ENCODE measurements around the gene HMGN3. TPM values are rescaled to one million over a fixed set of nuclear protein-coding genes. Genes with fewer than 3 reads are reported as not detected.

HMGN3 gene
- polyA plus RNA-seq, 1 donor from 2014 or later: 121 TPM

- Histone ChIP-seq H3K27me3 (ENCODE audit: insufficient read depth, low read depth, low read length) (no peaks in the 10 kb centered on the region), H3K27ac (ENCODE audit: low read length) (no peak overlapping the region), H3F3A (ENCODE audit: insufficient read depth, low read length, poor library complexity, severe bottlenecking) (no peaks in the 10 kb centered on the region), H3K4me2 (ENCODE audit: low read length) (no peak overlapping the region), H2AFZ (ENCODE audit: low read depth, low read length) (no peak overlapping the region), H3K9me2 (ENCODE audit: insufficient read depth, low read length) (no peaks in the 10 kb centered on the region), H3K4me3 (ENCODE audit: low read length) (no peak overlapping the region), H3K9ac (ENCODE audit: low read length) (no peak overlapping the region), H4K20me1 (ENCODE audit: insufficient read depth) (no peaks in the 10 kb centered on the region), H3K79me2 (replicated peaks; ENCODE audit: insufficient read depth, low read length) (no peaks in the 10 kb centered on the region), H3K36me3 (ENCODE audit: insufficient read depth, low read length) (no peaks in the 10 kb centered on the region), H3K9me3 (ENCODE audit: low read length) (no peaks in the 10 kb centered on the region)
- TF ChIP-seq SMC3 (conservative IDR thresholded peaks at IDR 0.05; ENCODE audit: poor library complexity) (no peak), EP300 (conservative IDR thresholded peaks at IDR 0.05; ENCODE audit: poor library complexity, severe bottlenecking) (no peak), RAD21 (conservative IDR thresholded peaks at IDR 0.05) (no peak), POLR2AphosphoS5 (IDR thresholded peaks at IDR 0.05) (no peak), EZH2 (IDR thresholded peaks at IDR 0.05; ENCODE audit: borderline replicate concordance, insufficient read depth, low read length, poor library complexity, severe bottlenecking) (no peak)
- TF ChIP-seq, protein P1, sequence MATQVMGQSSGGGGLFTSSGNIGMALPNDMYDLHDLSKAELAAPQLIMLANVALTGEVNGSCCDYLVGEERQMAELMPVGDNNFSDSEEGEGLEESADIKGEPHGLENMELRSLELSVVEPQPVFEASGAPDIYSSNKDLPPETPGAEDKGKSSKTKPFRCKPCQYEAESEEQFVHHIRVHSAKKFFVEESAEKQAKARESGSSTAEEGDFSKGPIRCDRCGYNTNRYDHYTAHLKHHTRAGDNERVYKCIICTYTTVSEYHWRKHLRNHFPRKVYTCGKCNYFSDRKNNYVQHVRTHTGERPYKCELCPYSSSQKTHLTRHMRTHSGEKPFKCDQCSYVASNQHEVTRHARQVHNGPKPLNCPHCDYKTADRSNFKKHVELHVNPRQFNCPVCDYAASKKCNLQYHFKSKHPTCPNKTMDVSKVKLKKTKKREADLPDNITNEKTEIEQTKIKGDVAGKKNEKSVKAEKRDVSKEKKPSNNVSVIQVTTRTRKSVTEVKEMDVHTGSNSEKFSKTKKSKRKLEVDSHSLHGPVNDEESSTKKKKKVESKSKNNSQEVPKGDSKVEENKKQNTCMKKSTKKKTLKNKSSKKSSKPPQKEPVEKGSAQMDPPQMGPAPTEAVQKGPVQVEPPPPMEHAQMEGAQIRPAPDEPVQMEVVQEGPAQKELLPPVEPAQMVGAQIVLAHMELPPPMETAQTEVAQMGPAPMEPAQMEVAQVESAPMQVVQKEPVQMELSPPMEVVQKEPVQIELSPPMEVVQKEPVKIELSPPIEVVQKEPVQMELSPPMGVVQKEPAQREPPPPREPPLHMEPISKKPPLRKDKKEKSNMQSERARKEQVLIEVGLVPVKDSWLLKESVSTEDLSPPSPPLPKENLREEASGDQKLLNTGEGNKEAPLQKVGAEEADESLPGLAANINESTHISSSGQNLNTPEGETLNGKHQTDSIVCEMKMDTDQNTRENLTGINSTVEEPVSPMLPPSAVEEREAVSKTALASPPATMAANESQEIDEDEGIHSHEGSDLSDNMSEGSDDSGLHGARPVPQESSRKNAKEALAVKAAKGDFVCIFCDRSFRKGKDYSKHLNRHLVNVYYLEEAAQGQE (IDR thresholded peaks at IDR 0.05; ENCODE audit: borderline replicate concordance): no peak
Observed at GRCh38 chr6:79241228-79241627, 6.7 kb upstream of the HMGN3 start.

DNA sequence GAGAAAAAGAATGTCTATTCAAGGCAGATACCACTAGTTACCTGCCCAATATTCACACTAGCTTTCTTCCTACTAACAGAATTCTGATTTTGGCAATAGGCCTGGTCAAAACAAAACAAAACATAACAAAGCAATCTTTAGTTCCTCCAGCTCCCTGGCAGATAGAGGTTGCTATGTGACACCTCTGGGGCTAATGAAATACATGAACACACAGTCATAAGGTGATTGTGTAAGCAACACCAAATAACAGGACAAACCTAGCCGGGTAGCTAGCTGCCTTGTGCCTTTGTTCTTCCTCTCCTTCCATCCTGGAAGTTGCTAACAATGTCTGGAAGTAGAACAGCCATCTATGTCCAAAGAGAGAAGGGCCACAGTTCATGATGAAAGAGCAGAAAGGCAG is 6.0 kb upstream of the HMGN3 start:
- no peak for TF ChIP-seq RAD21 (conservative IDR thresholded peaks at IDR 0.05)
- TF ChIP-seq SMC3 (conservative IDR thresholded peaks at IDR 0.05; ENCODE audit: poor library complexity): no peak
- TF ChIP-seq MXI1 (conservative IDR thresholded peaks at IDR 0.05; ENCODE audit: poor library complexity, severe bottlenecking): no peak
- no peak for TF ChIP-seq POLR2AphosphoS5 (IDR thresholded peaks at IDR 0.05)
- TF ChIP-seq EZH2 (IDR thresholded peaks at IDR 0.05; ENCODE audit: borderline replicate concordance, insufficient read depth, low read length, poor library complexity, severe bottlenecking): no peak
- TF ChIP-seq TAF1 (IDR thresholded peaks at IDR 0.05; ENCODE audit: low read depth): no peak
- TF ChIP-seq EP300 (conservative IDR thresholded peaks at IDR 0.05; ENCODE audit: poor library complexity, severe bottlenecking): no peak
- Histone ChIP-seq H3K4me3 (ENCODE audit: low read length) (no peak overlapping the region), H3K9me2 (ENCODE audit: insufficient read depth, low read length) (no peaks in the 10 kb centered on the region), H3K79me2 (replicated peaks; ENCODE audit: insufficient read depth, low read length) (no peaks in the 10 kb centered on the region), H2AFZ (ENCODE audit: low read depth, low read length) (no peak overlapping the region), H3K4me2 (ENCODE audit: low read length) (no peak overlapping the region), H3F3A (ENCODE audit: insufficient read depth, low read length, poor library complexity, severe bottlenecking) (no peaks in the 10 kb centered on the region), H3K36me3 (ENCODE audit: insufficient read depth, low read length) (no peaks in the 10 kb centered on the region), H3K9ac (ENCODE audit: low read length) (no peak overlapping the region), H3K27ac (ENCODE audit: low read length) (no peak overlapping the region), H3K27me3 (ENCODE audit: insufficient read depth, low read depth, low read length) (no peaks in the 10 kb centered on the region), H3K9me3 (ENCODE audit: low read length) (no peaks in the 10 kb centered on the region), H4K20me1 (ENCODE audit: insufficient read depth) (no peaks in the 10 kb centered on the region)

DNA sequence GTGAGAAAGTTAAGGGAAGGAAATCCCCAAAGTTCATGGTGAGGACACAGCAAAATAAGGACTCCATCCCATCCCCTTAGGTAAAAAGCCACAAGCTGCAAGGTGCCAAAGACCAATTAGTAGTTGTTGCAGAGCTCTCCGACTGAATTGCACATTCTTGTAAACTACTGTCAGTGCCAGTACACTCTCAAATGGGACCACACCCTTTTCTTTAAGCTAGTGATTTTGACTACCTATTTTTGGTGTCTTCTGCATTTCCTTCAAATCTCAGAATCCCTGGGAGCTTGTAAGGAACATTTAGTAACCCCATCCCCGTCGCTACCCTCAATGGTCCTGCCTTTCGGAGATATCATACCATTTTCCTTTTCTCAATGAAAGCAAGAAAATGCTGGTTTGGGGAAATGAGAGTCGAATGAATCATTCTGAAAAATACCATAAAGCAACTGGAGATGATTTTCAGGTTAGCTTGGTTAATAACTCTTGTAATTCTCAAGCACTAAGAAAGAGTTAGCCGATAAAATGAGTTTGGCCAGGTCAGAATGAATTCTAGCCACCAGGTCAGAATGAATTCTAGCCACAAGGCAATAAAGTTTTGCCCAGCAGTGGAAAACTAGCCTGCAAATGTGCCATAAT is 5.2 kb upstream of the HMGN3 start:
- no peak overlapping the region for H2AFZ ChIP-seq (ENCODE audit: low read depth, low read length)
- no peaks in the 10 kb centered on the region for H3K9me2 ChIP-seq (ENCODE audit: insufficient read depth, low read length)
- no peaks in the 10 kb centered on the region for H3K9me3 ChIP-seq (ENCODE audit: low read length)
- TF ChIP-seq SMC3 (conservative IDR thresholded peaks at IDR 0.05; ENCODE audit: poor library complexity) (no peak), POLR2AphosphoS5 (IDR thresholded peaks at IDR 0.05) (no peak), EZH2 (IDR thresholded peaks at IDR 0.05; ENCODE audit: borderline replicate concordance, insufficient read depth, low read length, poor library complexity, severe bottlenecking) (no peak), CTCF (IDR thresholded peaks at IDR 0.05; ENCODE audit: poor library complexity, severe bottlenecking) (no peak), EP300 (conservative IDR thresholded peaks at IDR 0.05; ENCODE audit: poor library complexity, severe bottlenecking) (no peak), TAF1 (IDR thresholded peaks at IDR 0.05; ENCODE audit: low read depth) (no peak), MXI1 (conservative IDR thresholded peaks at IDR 0.05; ENCODE audit: poor library complexity, severe bottlenecking) (no peak), RAD21 (conservative IDR thresholded peaks at IDR 0.05) (no peak)
- TF ChIP-seq, protein P1 (IDR thresholded peaks at IDR 0.05; ENCODE audit: borderline replicate concordance): no peak
- H3K36me3 ChIP-seq (ENCODE audit: insufficient read depth, low read length): no peaks in the 10 kb centered on the region
- peaks cover 6% of the 10 kb centered on the region for H3K79me2 ChIP-seq (replicated peaks; ENCODE audit: insufficient read depth, low read length)
- no peaks in the 10 kb centered on the region for H3F3A ChIP-seq (ENCODE audit: insufficient read depth, low read length, poor library complexity, severe bottlenecking)
- H3K27me3 ChIP-seq (ENCODE audit: insufficient read depth, low read depth, low read length): no peaks in the 10 kb centered on the region
- H3K27ac ChIP-seq (ENCODE audit: low read length): no peak overlapping the region
- no peak overlapping the region for H3K4me3 ChIP-seq (ENCODE audit: low read length)
- H3K9ac ChIP-seq (ENCODE audit: low read length): no peak overlapping the region
- H3K4me2 ChIP-seq (ENCODE audit: low read length): no peak overlapping the region
- no peaks in the 10 kb centered on the region for H4K20me1 ChIP-seq (ENCODE audit: insufficient read depth)
